Measurements from ENCODE around the gene HCFC1.

HCFC1 gene

DNA sequence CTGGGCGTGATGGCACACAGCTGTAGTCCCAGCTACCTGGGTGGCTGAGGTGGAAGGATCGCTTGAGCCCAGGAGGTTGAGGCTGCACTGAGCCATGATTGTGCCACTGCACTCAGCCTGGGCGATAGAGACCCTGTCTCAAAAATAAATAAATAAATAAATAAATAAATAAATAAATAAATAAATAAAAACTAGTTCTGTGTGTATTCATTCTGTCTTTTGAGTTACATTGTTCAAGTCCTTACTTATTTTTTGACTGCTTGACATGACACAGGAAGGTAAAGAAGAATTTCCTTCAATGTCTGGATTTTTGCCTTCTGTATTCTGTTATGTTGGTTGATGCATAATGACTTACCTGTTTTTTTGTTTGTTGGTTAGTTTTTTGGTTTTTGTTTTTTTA, 34.6 kb downstream of the HCFC1 start:
- DNase-seq: no peak

GRCh38 chrX:153935326-153935851, 36.2 kb downstream of the HCFC1 start:
- DNase-seq: no peak

DNA sequence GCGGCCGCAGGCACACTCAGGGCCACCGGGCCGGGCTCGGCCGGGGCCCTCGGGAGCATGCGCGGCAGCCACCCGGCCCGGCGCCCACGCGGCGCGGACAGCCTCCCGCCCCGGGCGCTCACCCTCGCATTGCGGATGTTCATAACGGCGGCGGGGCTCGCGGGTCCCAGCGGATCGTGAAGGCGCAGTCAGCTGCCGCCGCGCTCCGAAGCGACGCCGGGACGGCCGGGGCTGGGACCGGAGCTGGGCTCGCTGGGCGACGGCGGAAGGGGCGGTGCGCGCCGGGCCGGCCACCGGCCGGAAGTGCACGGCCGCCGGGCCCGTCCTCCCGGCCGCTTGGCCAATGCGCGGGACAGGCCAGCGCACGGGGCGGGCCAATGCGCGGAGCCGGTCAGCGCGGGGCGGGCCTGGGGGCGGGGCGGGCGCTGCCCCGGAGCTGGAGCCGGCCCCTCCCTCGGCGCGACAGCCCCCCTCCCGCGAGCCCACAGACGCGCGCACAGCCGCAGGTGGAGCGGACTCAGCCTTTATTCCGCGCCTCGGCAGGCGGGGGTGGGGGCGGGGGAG, 36.8 kb downstream of the HCFC1 start, which contains the start of gene NAA10:
TSS of gene NAA10 (minus strand) at position 276 of the 564 bp plus-strand sequence. CDS start at position 143, 133 bp downstream.
- peak; percentile 61 for DNase-seq

DNA sequence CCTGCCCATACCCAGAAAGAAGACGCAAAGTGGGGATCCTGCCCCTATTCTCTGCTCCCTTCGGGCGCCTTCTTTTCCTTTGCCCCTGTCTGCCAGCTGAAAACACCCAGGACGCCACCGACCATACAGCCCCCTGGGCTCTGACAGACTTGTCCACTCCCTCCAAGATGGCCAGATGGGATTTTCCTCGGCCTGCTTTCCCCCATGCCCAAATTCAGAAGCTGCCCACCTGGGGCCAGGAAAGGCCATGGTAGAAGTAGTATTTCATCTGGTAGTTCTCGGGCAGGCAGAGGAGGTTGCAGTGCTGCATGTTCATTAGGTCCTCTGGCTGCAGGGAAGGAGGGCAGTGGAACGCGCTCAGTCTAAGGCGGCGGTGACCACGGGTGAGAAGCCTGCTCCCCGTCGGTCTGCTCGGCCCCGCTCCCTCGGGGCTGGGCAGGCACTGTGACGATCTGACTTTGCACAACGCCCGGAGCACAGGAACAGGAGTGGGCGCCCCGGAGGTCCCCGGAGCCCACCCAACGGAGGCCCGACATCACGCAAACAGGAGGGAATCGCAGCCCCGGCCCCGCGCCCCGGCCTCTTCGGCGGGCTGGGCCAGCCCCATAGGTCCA, 37.4 kb downstream of the HCFC1 start:
- no peak for DNase-seq

GRCh38 chrX:153933748-153934147, 37.9 kb downstream of the HCFC1 start:
- no peak for DNase-seq

- DNase-seq: no peak
Observed at GRCh38 chrX:153932220-153932915, 39.2 kb downstream of the HCFC1 start.

- no peak for DNase-seq
Observed at GRCh38 chrX:153931748-153932147, 39.9 kb downstream of the HCFC1 start.

DNA sequence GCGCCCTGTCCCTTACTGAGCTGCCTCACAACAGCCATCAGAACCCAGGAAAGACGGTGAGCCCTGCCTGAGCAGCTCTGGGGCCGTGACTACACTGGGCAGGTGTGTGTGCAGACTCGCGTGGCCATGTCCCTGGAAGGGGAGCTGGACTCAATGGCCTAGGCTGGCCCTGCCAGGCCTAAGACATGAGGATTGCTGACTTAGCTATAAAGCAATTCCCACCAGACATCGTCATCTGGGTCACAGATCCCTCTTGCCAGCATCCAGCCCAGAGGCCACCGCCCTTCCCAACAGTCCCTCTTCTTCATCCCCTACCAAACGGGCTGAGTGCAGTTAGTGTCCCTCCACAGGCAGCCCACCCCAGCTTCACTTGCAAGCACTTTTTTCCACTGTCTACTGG, 40.5 kb downstream of the HCFC1 start:
- DNase-seq: no peak

- DNase-seq: no peak
Observed at GRCh38 chrX:153930011-153930910, 41.4 kb downstream of the HCFC1 start.

DNA sequence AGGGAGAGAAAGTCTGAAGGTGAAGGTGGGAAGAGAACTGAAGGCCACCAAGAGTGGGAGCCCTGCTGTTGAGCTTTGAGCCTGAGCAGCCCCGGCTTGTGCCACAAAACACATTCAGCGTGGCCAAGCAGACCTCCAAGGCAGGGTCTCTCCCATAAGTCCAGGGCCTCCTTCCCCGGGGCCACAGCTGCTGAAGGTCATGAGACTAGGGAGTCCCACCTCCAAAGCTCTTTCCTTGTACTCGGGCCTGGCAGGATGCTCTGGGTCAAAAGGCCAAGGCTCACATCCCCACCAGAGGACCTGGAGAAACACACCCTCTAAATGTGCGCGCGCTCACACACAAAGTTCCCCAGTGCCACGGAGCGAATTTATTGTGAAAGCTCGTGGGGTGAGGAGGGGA, 42.0 kb downstream of the HCFC1 start:
- DNase-seq: no peak

DNA sequence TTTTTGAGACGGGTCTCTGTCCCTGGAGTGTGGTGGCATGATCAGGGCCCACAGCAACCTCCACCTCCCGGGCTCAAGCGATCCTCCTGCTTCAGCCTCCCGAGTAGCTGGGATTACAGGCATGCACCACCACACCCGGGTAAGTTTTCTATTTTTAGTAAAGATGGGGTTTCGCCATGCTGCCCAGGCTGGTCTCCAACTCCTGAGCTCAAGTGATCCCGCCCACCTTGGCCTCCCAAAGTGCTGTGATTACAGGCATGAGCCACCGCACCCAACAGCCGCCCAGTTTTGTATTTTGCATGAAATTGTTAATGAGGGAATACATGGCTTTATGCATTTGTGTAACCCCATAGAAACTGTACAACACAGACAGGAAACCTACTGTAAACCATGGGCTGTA, 42.8 kb downstream of the HCFC1 start:
- DNase-seq: peak; percentile 24

DNA sequence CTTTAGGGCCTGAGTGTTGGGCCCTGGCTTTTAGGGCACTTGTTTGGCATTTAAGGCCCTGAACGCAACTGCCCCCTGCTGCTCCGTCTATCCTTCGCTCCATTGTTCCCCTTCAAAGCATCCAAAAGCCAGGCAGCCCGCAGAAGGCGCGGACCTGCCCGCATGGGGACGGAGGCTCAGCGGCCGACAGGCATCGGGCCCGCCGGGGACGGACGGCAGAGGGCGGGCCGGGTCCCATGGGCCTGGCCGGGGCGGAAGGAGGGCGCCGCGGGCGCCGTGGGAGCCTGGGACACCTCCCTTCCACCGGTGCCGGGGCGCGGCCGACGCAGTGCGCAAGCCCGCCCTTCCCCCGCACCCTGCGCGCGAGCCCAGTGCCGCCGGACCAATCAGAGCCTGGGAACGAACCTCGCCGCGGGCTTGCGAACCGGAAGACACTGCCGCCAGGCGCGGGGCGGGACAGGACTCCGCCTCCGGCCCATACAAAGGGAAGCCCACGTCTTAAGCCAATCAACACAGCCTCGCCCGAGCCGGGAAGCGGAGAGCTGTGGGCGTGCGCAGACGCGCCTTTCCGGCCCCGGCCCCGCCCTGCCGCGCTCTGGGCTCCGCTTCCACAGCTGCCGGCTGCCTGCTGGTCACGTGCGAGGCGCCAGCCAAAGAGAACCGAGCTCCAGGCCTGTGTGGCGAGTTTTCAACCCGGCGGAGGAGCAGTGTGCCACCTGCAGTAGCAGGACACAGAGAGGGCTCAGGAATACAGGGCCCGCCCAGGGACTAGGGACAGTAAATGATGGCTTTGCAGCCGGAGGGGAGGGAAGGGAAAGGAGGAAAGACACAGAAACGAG, 43.5 kb downstream of the HCFC1 start:
- DNase-seq: peak; percentile 94

- DNase-seq: no peak
Observed at GRCh38 chrX:153927672-153927921, 44.0 kb downstream of the HCFC1 start.

GRCh38 chrX:153926858-153927671, 44.6 kb downstream of the HCFC1 start:
- DNase-seq: peak; percentile 76

GRCh38 chrX:153926552-153926857, 45.1 kb downstream of the HCFC1 start:
- no peak for DNase-seq

DNA sequence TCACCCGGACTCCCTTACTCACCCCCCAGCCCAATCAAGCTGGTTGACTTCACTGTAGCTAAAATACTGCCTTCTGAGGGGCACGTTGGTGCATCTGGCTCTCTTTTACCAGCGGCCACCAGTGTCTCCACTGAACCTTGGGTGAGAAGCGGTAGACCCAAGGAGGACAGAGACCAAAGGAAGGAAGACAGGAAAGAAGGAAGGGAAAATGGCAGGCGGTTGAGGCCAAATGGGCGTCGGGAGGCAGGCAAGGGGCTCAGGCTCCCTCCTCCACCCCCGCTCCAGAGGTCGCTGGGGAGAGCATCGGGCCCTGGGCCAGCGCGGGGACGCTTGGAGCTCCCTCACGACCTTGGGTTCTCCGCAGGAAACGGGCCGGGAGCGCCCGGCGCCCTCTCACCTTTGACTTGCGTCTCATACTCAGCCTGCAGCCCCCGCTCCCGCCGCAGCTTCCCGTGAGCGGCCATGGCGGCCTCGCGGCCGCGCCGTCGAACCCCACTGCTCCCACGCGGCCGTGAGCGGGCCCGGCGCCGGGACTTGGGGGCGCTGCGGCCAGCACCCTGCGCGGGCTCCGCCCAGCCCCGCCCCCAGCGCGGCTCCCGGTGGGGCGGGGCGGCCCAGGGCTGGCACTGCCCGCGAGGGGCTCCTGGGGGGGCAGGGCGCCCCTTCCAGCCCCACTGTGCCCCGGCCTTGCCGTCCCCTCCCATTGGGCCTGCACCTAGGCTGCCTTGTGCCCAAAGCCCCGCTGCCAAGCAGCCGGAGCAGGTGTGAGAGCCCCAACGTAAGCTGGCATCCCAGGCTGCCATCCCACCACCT, 45.7 kb downstream of the HCFC1 start, which contains the start of gene ARHGAP4:
TSS of gene ARHGAP4 (minus strand) at position 526 of the 813 bp plus-strand sequence. CDS start at position 464, 62 bp downstream.
- peak; percentile 76 for DNase-seq

DNA sequence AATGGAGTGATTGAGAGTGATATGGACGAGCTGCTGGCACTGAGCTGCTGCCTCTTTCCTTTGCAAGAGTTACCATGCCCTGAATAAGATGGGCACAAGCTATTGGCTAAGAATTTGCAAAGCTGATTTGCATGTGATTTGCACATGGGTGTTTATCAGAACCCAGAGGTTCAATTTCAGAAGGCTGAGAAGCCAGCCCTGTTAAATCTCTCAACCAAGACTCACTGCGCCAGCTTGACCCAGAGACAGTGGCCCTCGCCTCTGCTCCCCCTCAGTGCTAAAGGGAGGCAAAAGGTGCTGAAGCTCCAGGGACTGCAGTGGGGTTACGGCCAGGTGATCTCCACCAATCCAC, 46.3 kb downstream of the HCFC1 start:
- no peak for DNase-seq

DNA sequence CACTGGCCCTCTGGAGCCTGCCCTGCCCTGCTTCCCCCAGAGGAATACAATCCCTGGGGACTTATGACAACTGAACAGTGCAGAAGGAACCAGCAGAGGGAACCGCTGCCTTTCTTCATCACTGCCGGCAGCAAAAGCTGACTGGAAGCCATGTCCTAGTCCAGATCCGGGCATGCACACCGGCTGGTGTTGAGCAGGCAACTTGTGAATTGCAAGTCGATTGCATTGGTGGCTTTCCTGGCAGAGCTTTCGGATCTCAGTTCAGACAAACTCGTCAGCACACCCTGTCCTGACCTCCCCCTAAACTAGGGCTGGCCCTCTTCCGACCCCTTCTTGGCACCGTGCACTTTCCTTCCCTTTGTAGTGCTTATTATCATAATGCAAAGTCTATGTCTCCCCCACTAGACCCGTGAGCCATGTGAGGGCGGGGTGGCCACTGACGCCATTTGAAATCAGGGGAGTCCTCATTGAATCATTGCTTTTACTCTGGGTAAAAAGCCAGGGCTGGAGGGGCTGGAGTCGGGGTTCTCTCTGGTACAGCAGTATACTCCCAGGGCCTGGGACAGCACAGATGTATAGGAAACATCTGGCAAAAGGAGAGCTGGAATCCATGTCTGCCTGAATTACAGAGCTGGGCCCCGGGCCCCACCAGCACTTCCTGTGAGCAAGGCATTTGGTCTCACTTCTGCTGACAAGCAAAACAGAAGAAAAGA, 47.3 kb downstream of the HCFC1 start:
- peak; percentile 46 for DNase-seq

DNA sequence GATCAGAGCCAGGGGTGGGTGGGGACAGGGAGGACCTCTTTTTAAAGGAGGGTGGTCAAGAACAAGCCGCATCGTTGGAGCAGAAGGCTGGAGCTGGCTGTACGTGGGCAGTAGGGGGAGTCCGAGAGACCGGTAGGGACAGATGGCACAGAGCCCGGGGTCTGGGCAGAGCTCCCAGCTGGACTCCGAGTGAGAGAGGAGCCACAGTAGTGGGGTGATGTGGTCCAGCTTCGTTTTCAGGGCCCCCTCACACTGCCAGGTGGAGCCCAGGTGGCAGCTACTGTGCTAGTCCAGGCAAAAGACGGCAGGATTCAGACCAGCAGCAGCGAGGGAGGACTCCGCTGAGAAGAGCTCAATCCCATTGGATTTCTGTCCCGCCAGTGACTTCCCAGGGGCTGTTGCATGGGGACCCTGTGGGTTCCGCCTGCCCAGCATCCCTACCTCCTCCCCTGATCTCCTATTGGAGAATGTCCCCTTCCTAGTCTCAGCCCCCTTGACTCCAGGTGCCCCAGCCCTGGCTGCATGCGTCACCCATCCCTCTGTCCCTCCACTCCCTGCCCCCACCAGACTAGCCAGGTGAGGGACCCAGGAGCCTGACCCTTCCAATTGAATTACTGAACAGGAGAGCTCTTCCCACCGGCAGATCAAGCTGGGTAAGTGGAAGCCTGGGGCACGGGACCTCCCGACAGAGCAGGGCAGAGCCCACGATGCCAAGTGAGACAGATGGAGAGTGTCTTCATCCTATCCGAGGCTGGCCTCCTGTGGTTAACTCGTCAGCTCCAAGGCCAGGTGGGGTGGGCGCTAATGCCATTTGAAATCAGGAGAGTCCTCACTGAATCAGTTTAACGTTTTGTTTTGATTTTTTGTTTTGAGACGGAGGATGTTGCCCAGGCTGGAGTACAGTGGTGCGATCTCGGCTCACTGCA, 48.4 kb downstream of the HCFC1 start:
- no peak for DNase-seq

Data from activated CD4-positive, alpha-beta T cell treated with anti-CD3 and anti-CD28 coated beads for 48 hours (primary cell).